Smooth muscle cell (in vitro differentiated cells): ENCODE data around the gene TMCC1. TPM values are rescaled to one million over a fixed set of nuclear protein-coding genes. Genes with fewer than 3 reads are reported as not detected.
"Not testable (repeated sequence)": the region's sequence is repeated elsewhere in the genome, so short reads cannot be mapped to it uniquely, and the experiment has no call there.

ENCODE experiments used
- DNase-seq: peaks from one replicate; lab custom pipeline; 2025; ENCODE audit not compliant: unreplicated experiment; lab: John Stamatoyannopoulos, UW
- H2AFZ ChIP-seq: fragments of 200-600 bp; sonication (generic); 2 replicates; pipeline ENCODE4 v1.6.0; 2016; ENCODE audit warnings: antibody characterized with exemption, low read depth, mild to moderate bottlenecking
- H3F3A ChIP-seq: fragments of 200-600 bp; sonication (generic); 2 replicates; pipeline ENCODE4 v1.6.0; 2017; ENCODE audit warnings: antibody characterized with exemption, low read depth
- H3K27ac ChIP-seq: fragments of 200-600 bp; sonication (generic); 2 replicates; pipeline ENCODE4 v1.5.1; 2016; ENCODE audit warnings: low read depth, mild to moderate bottlenecking
- H3K27me3 ChIP-seq: fragments of 200-600 bp; sonication (generic); 2 replicates; pipeline ENCODE4 v1.6.1; 2016; ENCODE audit warnings: low read depth, mild to moderate bottlenecking
- H3K36me3 ChIP-seq: fragments of 200-600 bp; sonication (generic); 2 replicates; pipeline ENCODE4 v1.5.1; 2016; ENCODE audit warnings: low read depth
- H3K4me1 ChIP-seq: fragments of 200-600 bp; sonication (generic); 2 replicates; pipeline ENCODE4 v1.5.1; 2016; ENCODE audit warnings: low read depth
- H3K4me2 ChIP-seq: fragments of 200-600 bp; sonication (generic); 2 replicates; pipeline ENCODE4 v1.6.0; 2016; ENCODE audit warnings: mild to moderate bottlenecking
- H3K4me3 ChIP-seq: fragments of 200-600 bp; sonication (generic); 2 replicates; pipeline ENCODE4 v1.5.1; 2016; ENCODE audit warnings: mild to moderate bottlenecking
- H3K79me2 ChIP-seq: fragments of 200-600 bp; sonication (generic); 2 replicates; pipeline ENCODE4 v1.6.0; 2016; ENCODE audit warnings: low read depth, mild to moderate bottlenecking
- H3K9ac ChIP-seq: fragments of 200-600 bp; sonication (generic); 2 replicates; pipeline ENCODE4 v1.6.0; 2016; ENCODE audit warnings: low read depth
- H3K9me3 ChIP-seq: fragments of 200-600 bp; sonication (generic); replicated peaks from 2 replicates; pipeline ENCODE4 v1.5.1; 2016; ENCODE audit warnings: low read depth
- H4K20me1 ChIP-seq: fragments of 200-600 bp; sonication (generic); 2 replicates; pipeline ENCODE4 v1.6.0; 2016; ENCODE audit warnings: low read depth
- CTCF ChIP-seq: fragments of 200-600 bp; sonication (generic); IDR thresholded peaks from 2 replicates; pipeline ENCODE4 v1.5.1; 2017; ENCODE audit warnings: borderline replicate concordance, mild to moderate bottlenecking, antibody characterized with exemption; ENCODE audit not compliant: insufficient read depth, poor library complexity, severe bottlenecking
- WGBS: methylation state at CpG from one replicate; pipeline ENCODE4 v1.1.7; 2016; ENCODE audit warnings: low lambda C conversion rate; 5-methylcytosine and 5-hydroxymethylcytosine counted together
- polyA plus RNA-seq: library from polyadenylated mRNA; unstranded; fragments of >200 nt; fragmentation: Nextera tagmentation; extraction: Ambion mirVana; gene quantifications from 2 replicates; pipeline ENCODE4 v1.2.1, GENCODE V29; 2016
- total RNA-seq: library from RNA; depleted of rRNA; stranded (reverse); fragments of >200 nt; gene quantifications from 2 replicates; pipeline ENCODE4 v1.2.3, GENCODE V29; 2014

TMCC1 gene
- total and polyA plus RNA-seq, 2 experiments from 2014 or later: 5.3 to 17.8 TPM

DNA sequence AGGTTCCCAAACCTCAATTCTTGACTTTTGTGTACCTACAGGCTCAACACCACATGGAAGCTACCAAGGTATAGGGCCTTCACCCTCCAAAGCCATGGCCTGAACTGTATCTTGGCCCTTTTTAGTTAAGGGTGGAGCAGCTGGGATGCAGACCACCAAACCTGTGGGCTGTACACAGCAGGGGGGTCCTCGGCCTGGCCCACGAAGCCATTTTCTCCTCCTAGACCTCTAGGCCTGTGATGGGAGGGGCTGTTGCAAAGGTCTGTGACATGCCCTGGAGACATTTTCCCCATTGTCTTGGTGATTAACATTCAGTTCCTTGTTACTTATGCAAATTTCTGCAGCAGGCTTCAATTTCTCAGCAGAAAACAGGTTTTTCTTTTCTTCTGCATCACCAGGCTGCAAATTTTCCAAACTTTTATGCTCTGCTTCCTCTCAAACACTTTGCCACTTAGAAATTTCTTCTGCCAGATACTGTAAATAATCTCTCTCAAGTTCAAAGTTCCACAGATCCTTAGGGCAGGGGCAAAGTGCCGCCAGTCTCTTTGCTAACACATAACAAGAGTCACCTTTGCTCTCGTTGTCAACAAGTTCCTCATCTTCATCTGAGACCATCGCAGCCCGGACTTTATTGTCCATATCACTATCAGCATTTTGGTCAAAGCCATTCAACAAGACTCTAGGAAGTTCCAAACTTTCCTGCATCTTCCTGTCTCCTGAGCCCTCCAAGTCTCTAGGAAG lies 196.1 kb downstream of the TMCC1 start:
- H3F3A ChIP-seq: no peaks in the 10 kb centered on the region
- H4K20me1 ChIP-seq: peaks cover 29% of the 10 kb centered on the region
- no peak overlapping the region for H3K4me2 ChIP-seq
- no peak overlapping the region for H2AFZ ChIP-seq
- no peaks in the 10 kb centered on the region for H3K27me3 ChIP-seq
- no peak overlapping the region for H3K4me3 ChIP-seq
- H3K4me1 ChIP-seq: peaks cover 23% of the 10 kb centered on the region
- H3K36me3 ChIP-seq: no peaks in the 10 kb centered on the region
- H3K79me2 ChIP-seq: peaks cover 29% of the 10 kb centered on the region
- H3K9ac ChIP-seq: no peak overlapping the region
- H3K9me3 ChIP-seq: no peaks in the 10 kb centered on the region
- H3K27ac ChIP-seq: no peak overlapping the region
- TF ChIP-seq CTCF: no peak
- no peak for DNase-seq
- WGBS: 98% methylated on average over 6 of the region's 6 CpGs

DNA sequence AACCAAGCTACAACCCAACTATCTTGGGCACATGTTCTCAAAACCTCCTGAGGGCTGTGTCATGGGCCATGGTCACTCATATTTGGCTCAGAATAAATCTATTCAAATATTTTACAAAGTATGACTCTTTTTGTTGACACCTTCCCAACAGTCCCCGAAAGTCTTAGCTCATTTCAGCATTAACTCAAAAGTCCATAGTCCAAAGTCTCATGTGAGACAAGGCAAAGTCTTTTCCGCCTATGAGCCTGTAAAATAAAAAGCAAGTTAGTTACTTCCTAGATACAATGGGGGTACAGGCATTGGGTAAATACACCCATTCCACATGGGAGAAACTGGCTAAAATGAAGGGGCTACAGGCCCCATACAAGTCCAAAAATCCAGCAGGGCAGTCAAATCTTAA lies 197.1 kb downstream of the TMCC1 start:
- DNase-seq, H3K27ac ChIP-seq, H3K36me3 ChIP-seq, H2AFZ ChIP-seq, H3K27me3 ChIP-seq, H3K4me3 ChIP-seq, H3K9ac ChIP-seq, H3F3A ChIP-seq, H3K9me3 ChIP-seq, H3K4me2 ChIP-seq: not testable (repeated sequence)
- Histone ChIP-seq H4K20me1 (peaks cover 27% of the 10 kb centered on the region), H3K4me1 (peaks cover 24% of the 10 kb centered on the region), H3K79me2 (peaks cover 34% of the 10 kb centered on the region)
- WGBS: 99% methylated on average over 2 of the region's 2 CpGs

DNA sequence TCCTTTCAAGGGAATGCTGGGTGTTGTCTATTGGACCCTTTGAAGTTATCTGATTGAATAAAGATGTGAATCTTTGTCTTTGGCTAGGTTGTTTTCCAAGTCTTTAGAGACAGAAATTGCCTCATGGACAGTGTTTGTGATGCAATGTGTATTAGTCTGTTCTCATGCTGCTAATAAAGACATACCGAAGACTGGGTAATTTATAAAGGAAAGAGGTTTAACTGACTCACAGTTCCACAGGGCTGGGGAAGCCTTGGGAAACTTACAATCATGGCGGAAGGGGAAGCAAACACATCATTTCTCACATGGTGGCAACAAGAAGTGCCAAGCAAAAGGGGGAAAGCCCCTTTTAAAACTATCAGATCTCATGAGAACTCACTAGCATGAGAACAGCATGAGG lies 198.3 kb downstream of the TMCC1 start:
- H3K36me3 ChIP-seq: no peaks in the 10 kb centered on the region
- no peaks in the 10 kb centered on the region for H3F3A ChIP-seq
- H3K79me2 ChIP-seq: peaks cover 40% of the 10 kb centered on the region
- TF ChIP-seq CTCF: no peak
- no peak overlapping the region for H3K4me2 ChIP-seq
- H2AFZ ChIP-seq: no peak overlapping the region
- 85% methylated on average over 2 of the region's 2 CpGs for WGBS
- no peaks in the 10 kb centered on the region for H3K27me3 ChIP-seq
- H3K4me3 ChIP-seq: no peak overlapping the region
- H3K4me1 ChIP-seq: peaks cover 27% of the 10 kb centered on the region
- no peak overlapping the region for H3K9ac ChIP-seq
- peaks cover 31% of the 10 kb centered on the region for H4K20me1 ChIP-seq
- DNase-seq: no peak
- no peaks in the 10 kb centered on the region for H3K9me3 ChIP-seq
- peak overlapping the region; percentile 64 for H3K27ac ChIP-seq

GRCh38 chr3:129694228-129694627 lies 199.3 kb downstream of the TMCC1 start:
- no peaks in the 10 kb centered on the region for H3K27me3 ChIP-seq
- peaks cover 27% of the 10 kb centered on the region for H3K4me1 ChIP-seq
- peaks cover 33% of the 10 kb centered on the region for H4K20me1 ChIP-seq
- H3K27ac ChIP-seq: peak overlapping the region; percentile 64
- no peaks in the 10 kb centered on the region for H3K36me3 ChIP-seq
- H3K4me2 ChIP-seq: no peak overlapping the region
- peaks cover 40% of the 10 kb centered on the region for H3K79me2 ChIP-seq
- no peak overlapping the region for H3K4me3 ChIP-seq
- H3K9me3 ChIP-seq: no peaks in the 10 kb centered on the region
- H2AFZ ChIP-seq: no peak overlapping the region
- H3F3A ChIP-seq: no peaks in the 10 kb centered on the region
- no peak for TF ChIP-seq CTCF
- 67% methylated on average over 5 of the region's 5 CpGs for WGBS
- DNase-seq: no peak
- H3K9ac ChIP-seq: no peak overlapping the region
